ENCODE results near the gene RND2. TPM values are rescaled to one million over a fixed set of nuclear protein-coding genes. Genes with fewer than 3 reads are reported as not detected.
A peak's percentile ranks its signal among the peaks of the same experiment; 100 is the strongest.

RND2 gene
- total and polyA plus RNA-seq, 2 of the 13 experiments (the other 11 are each of a cell fraction or from before 2014, with no cell fraction given): 0.05 to 0.11 TPM

GRCh38 chr17:43006639-43007551 is 18.1 kb upstream of the RND2 start, which contains the start of gene IFI35 (continued):
- TF ChIP-seq HMGXB3 (CRISPR knock-in tag; IDR thresholded peaks at IDR 0.05; ENCODE audit: borderline replicate concordance) (peak; percentile 51; the same call in 1 of the 2 replicates), ZNF710 (CRISPR knock-in tag; IDR thresholded peaks at IDR 0.05; ENCODE audit: borderline replicate concordance) (no peak), BRCA1 (CRISPR knock-in tag; IDR thresholded peaks at IDR 0.05) (0 out of 2 replicates have a peak, but pooled peaks have one; percentile 71), ZBTB21 (CRISPR knock-in tag; IDR thresholded peaks at IDR 0.05) (no peak), ETV6 (CRISPR knock-in tag; conservative IDR thresholded peaks at IDR 0.05) (no peak), ZNF296 (CRISPR knock-in tag; conservative IDR thresholded peaks at IDR 0.05) (no peak; the same call in 1 of the 2 replicates), KIAA2018 (CRISPR knock-in tag; IDR thresholded peaks at IDR 0.05; ENCODE audit: borderline replicate concordance) (0 out of 2 replicates have a peak, but pooled peaks have one; percentile 37), MYPOP (CRISPR knock-in tag; IDR thresholded peaks at IDR 0.05) (peak; percentile 84)

Measured in HepG2 (cell line).